ENCODE results near the gene TTC1. TPM values are rescaled to one million over a fixed set of nuclear protein-coding genes. Genes with fewer than 3 reads are reported as not detected.
"Not testable (repeated sequence)": the region's sequence is repeated elsewhere in the genome, so short reads cannot be mapped to it uniquely, and the experiment has no call there.

The TTC1 gene
- total and polyA plus RNA-seq, 11 donors = 58.9 to 115 (median 83.6) TPM

DNA sequence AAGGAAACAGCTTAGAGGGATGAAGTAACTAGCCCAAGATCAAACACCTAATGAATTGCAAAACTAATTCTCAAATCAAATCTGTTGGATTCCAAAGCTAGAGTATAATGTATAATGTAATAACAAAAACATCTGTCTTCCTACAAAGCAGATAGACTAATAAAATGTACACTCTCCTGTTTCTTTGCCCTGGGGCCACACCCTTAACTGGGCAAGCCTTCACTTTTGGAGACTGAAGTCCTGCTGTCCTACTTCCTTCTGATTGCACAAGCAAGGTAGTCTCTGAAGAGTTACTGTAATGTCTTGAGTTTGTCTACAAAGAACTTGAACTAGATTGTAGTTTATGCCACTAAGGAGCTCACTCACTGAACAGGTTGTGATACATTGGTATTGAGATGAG, 2.5 kb downstream of the TTC1 start:
- no peak overlapping the region for H3K27ac ChIP-seq
- peaks cover 0 to 61% (median 47%) of the 10 kb centered on the region in 9 donors for H3K36me3 ChIP-seq
- ATAC-seq (no peak), DNase-seq (no peak)
- no peak for TF ChIP-seq POLR2A (IDR thresholded peaks at IDR 0.05)
- TF ChIP-seq, protein P1, sequence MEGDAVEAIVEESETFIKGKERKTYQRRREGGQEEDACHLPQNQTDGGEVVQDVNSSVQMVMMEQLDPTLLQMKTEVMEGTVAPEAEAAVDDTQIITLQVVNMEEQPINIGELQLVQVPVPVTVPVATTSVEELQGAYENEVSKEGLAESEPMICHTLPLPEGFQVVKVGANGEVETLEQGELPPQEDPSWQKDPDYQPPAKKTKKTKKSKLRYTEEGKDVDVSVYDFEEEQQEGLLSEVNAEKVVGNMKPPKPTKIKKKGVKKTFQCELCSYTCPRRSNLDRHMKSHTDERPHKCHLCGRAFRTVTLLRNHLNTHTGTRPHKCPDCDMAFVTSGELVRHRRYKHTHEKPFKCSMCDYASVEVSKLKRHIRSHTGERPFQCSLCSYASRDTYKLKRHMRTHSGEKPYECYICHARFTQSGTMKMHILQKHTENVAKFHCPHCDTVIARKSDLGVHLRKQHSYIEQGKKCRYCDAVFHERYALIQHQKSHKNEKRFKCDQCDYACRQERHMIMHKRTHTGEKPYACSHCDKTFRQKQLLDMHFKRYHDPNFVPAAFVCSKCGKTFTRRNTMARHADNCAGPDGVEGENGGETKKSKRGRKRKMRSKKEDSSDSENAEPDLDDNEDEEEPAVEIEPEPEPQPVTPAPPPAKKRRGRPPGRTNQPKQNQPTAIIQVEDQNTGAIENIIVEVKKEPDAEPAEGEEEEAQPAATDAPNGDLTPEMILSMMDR (IDR thresholded peaks at IDR 0.05) = no peak
- H3K4me1 ChIP-seq = peaks cover 4 to 25% (median 18%) of the 10 kb centered on the region in 12 donors
- intact Hi-C loops (cut with DNase I) = no loop called here
- no peak overlapping the region for H3K4me3 ChIP-seq
- no peaks in the 10 kb centered on the region for H3K9me3 ChIP-seq
- no peaks in the 10 kb centered on the region for H3K27me3 ChIP-seq

DNA sequence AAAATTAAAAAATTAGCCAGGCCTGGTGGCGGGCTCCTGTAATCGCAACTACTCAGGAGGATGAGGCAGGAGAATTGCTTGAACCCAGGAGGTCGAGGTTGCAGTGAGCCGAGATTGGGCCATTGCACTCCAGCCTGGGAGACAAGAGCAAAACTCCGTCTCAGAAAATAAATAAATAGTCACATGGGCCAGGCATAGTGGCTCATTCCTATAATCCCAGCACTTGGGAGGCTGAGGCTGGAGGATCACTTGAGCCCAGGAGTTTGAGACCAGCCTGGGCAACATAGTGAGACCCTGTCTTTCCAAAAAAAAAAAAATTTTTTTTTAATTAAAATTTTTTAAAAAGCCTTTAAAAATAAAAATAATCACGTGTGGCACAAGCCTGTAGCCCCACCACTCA, 5.3 kb downstream of the TTC1 start:
- ATAC-seq = not testable (repeated sequence)
- peaks cover 0 to 82% (median 57%) of the 10 kb centered on the region in 9 donors for H3K36me3 ChIP-seq

DNA sequence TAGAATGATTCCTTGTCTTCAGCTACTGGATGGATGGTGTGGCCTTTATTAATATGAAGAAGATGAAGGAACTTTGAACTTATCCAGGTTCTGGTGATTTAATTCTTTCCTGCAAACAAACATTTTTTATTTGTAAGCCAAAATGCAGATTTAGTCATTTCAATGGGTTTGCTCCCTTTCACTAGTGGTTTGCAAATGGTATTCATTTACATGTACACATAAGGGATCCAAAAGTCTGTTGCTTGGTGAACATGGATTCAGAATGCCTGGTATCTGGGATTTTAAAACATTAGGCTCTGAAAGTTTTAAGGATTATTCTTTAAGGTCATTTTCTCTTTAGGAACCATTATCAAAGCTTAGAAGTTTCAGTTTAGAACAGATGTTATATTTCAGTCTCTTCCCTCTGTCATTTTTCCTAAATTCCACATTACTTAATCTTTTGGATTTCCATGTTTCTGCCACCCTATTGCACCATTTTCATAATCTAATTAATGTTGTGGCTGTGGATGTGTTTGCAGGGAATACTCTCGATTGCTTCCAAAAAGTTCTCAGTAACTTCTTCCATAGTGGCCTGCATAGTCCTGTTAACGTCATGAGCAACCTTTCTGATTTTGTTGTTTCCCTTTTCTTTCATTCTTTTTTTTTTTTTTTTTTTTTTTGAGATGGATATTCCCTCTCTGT, 10.1 kb downstream of the TTC1 start:
- H3K36me3 ChIP-seq = peaks cover 0 to 66% (median 40%) of the 10 kb centered on the region in 9 donors
- H3K4me1 ChIP-seq = peaks cover 0 to 27% (median 4%) of the 10 kb centered on the region in 12 donors
- intact Hi-C loops (cut with DNase I) = loop anchor here in 1 of 10 donors (5.0 kb wide), 1 partner anchor 373 kb away; no protein-coding TSS in a partner anchor
- no peaks in the 10 kb centered on the region for H3K27me3 ChIP-seq
- no peak overlapping the region for H3K4me3 ChIP-seq
- ATAC-seq (no peak), DNase-seq (no peak)
- H3K27ac ChIP-seq = no peak overlapping the region
- no peaks in the 10 kb centered on the region for H3K9me3 ChIP-seq
- TF ChIP-seq POLR2A (IDR thresholded peaks at IDR 0.05) = no peak
- TF ChIP-seq, protein P1 (IDR thresholded peaks at IDR 0.05) = no peak
- 87 to 95% (median 88%) methylated on average over 2 of the region's 2 CpGs for WGBS, 4 donors

More for the DNA sequence above, 5.3 kb downstream of the TTC1 start:
- H3K4me1 ChIP-seq = peaks cover 4 to 23% (median 18%) of the 10 kb centered on the region in 12 donors
- DNase-seq; H3K27ac ChIP-seq; H3K9me3 ChIP-seq; H3K27me3 ChIP-seq; intact Hi-C loops (cut with DNase I); H3K4me3 ChIP-seq: not testable (repeated sequence)
- WGBS, 4 donors = 96 to 100% (median 97%) methylated on average over 6 of the region's 6 CpGs

DNA sequence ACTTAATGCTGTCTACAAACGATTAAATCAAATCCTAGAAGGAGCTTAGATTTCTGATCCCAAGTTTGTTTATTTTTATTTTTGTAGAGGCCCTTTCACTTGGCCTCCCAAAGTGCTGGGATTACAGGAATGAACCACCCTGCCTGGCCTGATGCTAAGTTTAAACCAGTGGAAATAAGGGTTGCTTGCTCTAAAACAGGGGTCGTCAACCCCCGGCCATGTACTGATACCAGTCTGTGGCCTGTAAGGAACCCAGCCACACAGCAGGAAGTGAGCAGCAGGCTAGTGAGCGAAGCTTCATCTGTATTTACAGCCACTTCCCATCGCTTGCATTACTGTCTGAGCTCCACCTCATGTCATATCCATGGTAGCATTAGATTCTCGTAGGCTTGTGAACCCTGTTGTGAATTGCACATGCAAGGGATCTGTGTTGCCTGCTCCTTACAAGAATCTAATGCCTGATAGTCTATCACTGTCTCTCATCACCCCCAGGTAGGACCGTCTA, 11.4 kb downstream of the TTC1 start:
- intact Hi-C loops (cut with DNase I) = loop anchor here (5.0 to 10.0 kb wide), 13 partner anchors 57 to 377 kb away; partner anchors contain the start of gene PWWP2A (in 3 of the 10)
- Histone ChIP-seq H3K9me3 (no peaks in the 10 kb centered on the region), H3K4me1 (peaks cover 0 to 31% (median 4%) of the 10 kb centered on the region in 12 donors), H3K36me3 (peaks cover 0 to 63% (median 46%) of the 10 kb centered on the region in 9 donors), H3K4me3 (no peak overlapping the region), H3K27ac (no peak overlapping the region), H3K27me3 (no peaks in the 10 kb centered on the region)
- no peak for DNase-seq
- 70 to 80% (median 78%) methylated on average over 7 of the region's 7 CpGs for WGBS, 4 donors
- ATAC-seq = no peak
- TF ChIP-seq, protein P1 (IDR thresholded peaks at IDR 0.05) = no peak
- no peak for TF ChIP-seq POLR2A (IDR thresholded peaks at IDR 0.05)

Data from heart left ventricle (tissue), 16 donors.